Keratinocyte (primary cell): ENCODE measurements around the gene EFNA1. TPM values are rescaled to one million over a fixed set of nuclear protein-coding genes. Genes with fewer than 3 reads are reported as not detected.

ENCODE experiments used
- DNase-seq: peaks from one replicate; pipeline ENCODE4 v3.0.0-alpha.2; 2011; ENCODE audit warnings: low read depth, missing footprints, low spot score
- FAIRE-seq: peaks from 2 replicates; lab custom pipeline; 2011; peaks lifted over from hg19 to GRCh38; lab: Jason Lieb, UNC
- H2AFZ ChIP-seq: 2 replicates; pipeline ENCODE4 v1.6.0; 2012; ENCODE audit warnings: low read length, control low read depth, inconsistent platforms; ENCODE audit not compliant: control insufficient read depth
- H3K27ac ChIP-seq: 2 replicates; pipeline ENCODE4 v1.5.1; 2011; ENCODE audit warnings: low read length; ENCODE audit not compliant: control insufficient read depth, insufficient read depth
- H3K27me3 ChIP-seq: 3 replicates; pipeline ENCODE4 v1.6.0; 2011; ENCODE audit warnings: low read length; ENCODE audit not compliant: control insufficient read depth, insufficient read depth; ENCODE audit errors: extremely low read depth
- H3K36me3 ChIP-seq, 2 experiments: 2 replicates in 1 of 2; 3 replicates in 1 of 2; pipeline ENCODE4 v1.5.1; 2011; ENCODE audit warnings: low read length in 2 of 2, mild to moderate bottlenecking in 1 of 2; ENCODE audit not compliant: control insufficient read depth in 2 of 2, insufficient read depth in 2 of 2; ENCODE audit errors: extremely low read depth in 1 of 2
- H3K4me1 ChIP-seq: 3 replicates; pipeline ENCODE4 v1.5.1; 2011; ENCODE audit warnings: low read length; ENCODE audit not compliant: control insufficient read depth, insufficient read depth; ENCODE audit errors: extremely low read depth
- H3K4me2 ChIP-seq: 3 replicates; pipeline ENCODE4 v1.6.0; 2011; ENCODE audit warnings: low read depth, low read length; ENCODE audit not compliant: control insufficient read depth, insufficient read depth; ENCODE audit errors: extremely low read depth
- H3K4me3 ChIP-seq, 3 experiments: fragments of 200-600 bp in 1 of 3; sonication (generic) in 1 of 3; 2 replicates in 2 of 3; 3 replicates in 1 of 3; pipeline ENCODE4 v1.5.1; 2011 to 2016; ENCODE audit warnings: low read length in 3 of 3, mild to moderate bottlenecking in 3 of 3, control low read depth in 2 of 3, inconsistent platforms in 1 of 3, low read depth in 1 of 3, mixed read lengths in 1 of 3, mixed run types in 1 of 3, moderate library complexity in 1 of 3; ENCODE audit not compliant: control insufficient read depth in 2 of 3, insufficient read depth in 2 of 3; ENCODE audit errors: extremely low read depth in 1 of 3
- H3K79me2 ChIP-seq: 2 replicates; pipeline ENCODE4 v1.6.0; 2012; ENCODE audit warnings: low read length; ENCODE audit not compliant: control insufficient read depth, insufficient read depth
- H3K9ac ChIP-seq: 3 replicates; pipeline ENCODE4 v1.6.0; 2011; ENCODE audit warnings: low read length; ENCODE audit not compliant: control insufficient read depth, insufficient read depth; ENCODE audit errors: extremely low read depth
- H3K9me1 ChIP-seq: 3 replicates; pipeline ENCODE4 v1.6.0; 2011; ENCODE audit warnings: low read length; ENCODE audit not compliant: control insufficient read depth, insufficient read depth; ENCODE audit errors: extremely low read depth
- H3K9me3 ChIP-seq: 2 replicates; pipeline ENCODE4 v1.5.1; 2012; ENCODE audit warnings: low read depth, low read length; ENCODE audit not compliant: control insufficient read depth
- H4K20me1 ChIP-seq: 3 replicates; pipeline ENCODE4 v1.6.0; 2011; ENCODE audit warnings: low read length; ENCODE audit not compliant: control insufficient read depth, insufficient read depth; ENCODE audit errors: extremely low read depth
- CTCF ChIP-seq, 3 experiments: IDR thresholded peaks in 1 of 3; conservative IDR thresholded peaks in 1 of 3; optimal IDR thresholded peaks in 1 of 3; 2 replicates in 2 of 3; 3 replicates in 1 of 3; pipeline versions ENCODE3 to v1.5.1; 2011; ENCODE audit warnings: low read length in 3 of 3, mild to moderate bottlenecking in 3 of 3, moderate library complexity in 2 of 3, control low read depth in 1 of 3, inconsistent platforms in 1 of 3; ENCODE audit not compliant: insufficient read depth in 2 of 3; ENCODE audit errors: extremely low read depth in 1 of 3
- EZH2 ChIP-seq: IDR thresholded peaks from one replicate; pipeline ENCODE4 v1.6.1; 2012; ENCODE audit warnings: inconsistent platforms, mild to moderate bottlenecking, low read length, moderate library complexity
- dilution Hi-C: fragments of 300-500 bp; cut with MboI; formaldehyde crosslinking; loops from one replicate; pipeline ENCODE4 v1.7.0; 2020; ENCODE audit warnings: low sequenced_read_pairs; ENCODE audit not compliant: extremely low pct_ligation_motif_present
- polyA plus RNA-seq, 5 experiments: library from polyadenylated mRNA; depleted of rRNA in 3 of 5; stranded (reverse) in 3 of 5; stranded (forward) in 1 of 5; unstranded in 1 of 5; fragments of >200 nt; gene quantifications; 1 replicate in 1 of 5; 2 replicates in 3 of 5; 3 replicates in 1 of 5; pipeline versions ENCODE4 v1.2.1 to v1.2.3, GENCODE V29; 2011 to 2012; ENCODE audit warnings: missing spikeins in 2 of 5, low read depth in 1 of 5, low replicate concordance in 1 of 5

EFNA1 gene
- polyA plus RNA-seq, 1 donor (not counting 4 experiments of a cell fraction or from before 2014, with no cell fraction given): 77.5 TPM

DNA sequence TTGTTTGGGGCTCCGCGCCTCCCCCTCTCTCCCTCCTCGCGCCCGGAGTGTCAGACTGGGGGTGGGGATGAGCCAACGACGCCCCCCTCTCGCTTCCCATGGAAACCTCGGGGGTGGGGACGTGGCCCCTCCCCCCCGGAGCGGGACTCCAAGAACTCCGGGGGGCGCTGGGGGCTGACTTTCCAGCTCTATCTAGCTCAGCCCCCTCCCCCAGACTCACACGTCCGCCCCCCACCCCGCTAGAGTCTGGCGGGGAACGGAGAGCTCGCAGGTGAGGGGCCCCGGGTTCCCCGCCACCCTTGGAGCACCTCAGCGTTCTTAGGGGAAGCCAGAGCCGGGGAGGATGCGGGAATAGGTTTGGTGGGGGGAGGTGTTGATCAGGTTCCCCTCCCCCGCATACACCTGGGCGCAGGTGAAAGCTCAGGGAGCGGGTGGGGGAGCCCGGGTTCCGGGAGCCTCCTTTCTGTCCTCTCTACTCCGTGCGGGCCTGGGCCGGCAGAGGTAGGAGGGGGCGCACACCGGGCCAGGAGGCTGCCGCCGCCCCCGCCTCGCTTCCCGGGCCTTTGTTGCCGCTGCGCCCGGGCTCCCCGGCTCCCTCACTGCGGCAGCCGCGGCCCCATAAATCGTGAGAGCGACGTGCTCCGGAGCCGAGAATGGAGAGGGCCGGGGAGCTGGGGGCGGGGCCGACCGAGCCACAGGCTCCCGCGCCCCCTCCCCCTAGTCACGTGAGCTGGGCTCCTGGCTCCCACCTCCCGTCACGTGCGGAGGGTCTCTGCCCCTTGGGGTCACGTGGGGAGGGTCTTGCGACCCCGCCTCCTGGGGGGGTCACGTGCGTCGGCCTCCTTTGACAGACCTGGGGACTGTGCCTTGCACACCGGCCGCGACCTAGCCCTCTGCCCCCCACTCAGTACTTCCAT is 47.1 kb upstream of the EFNA1 start:
- peak overlapping the region; percentile 78 for H3K4me2 ChIP-seq
- H3K27me3 ChIP-seq: peaks cover 38% of the 10 kb centered on the region
- no peaks in the 10 kb centered on the region for H3K79me2 ChIP-seq
- no peak for TF ChIP-seq CTCF (optimal IDR thresholded peaks at IDR 0.05 in 1 of 3, IDR thresholded peaks at IDR 0.05 in 1 of 3, conservative IDR thresholded peaks at IDR 0.05 in 1 of 3; ENCODE audit: extremely low read depth in 1 of 3, insufficient read depth in 2 of 3, low read length in 3 of 3)
- no peak for TF ChIP-seq EZH2
- H3K4me1 ChIP-seq: peaks cover 56% of the 10 kb centered on the region
- H3K9me3 ChIP-seq: no peaks in the 10 kb centered on the region
- no peak overlapping the region for H3K27ac ChIP-seq
- H3K9ac ChIP-seq: peak overlapping the region; percentile 20
- H3K9me1 ChIP-seq: no peaks in the 10 kb centered on the region
- DNase-seq (no peak), FAIRE-seq (no peak)
- peak overlapping the region; percentile 51 to 69 (median 64) for H3K4me3 ChIP-seq
- H4K20me1 ChIP-seq: no peaks in the 10 kb centered on the region
- H3K36me3 ChIP-seq: no peaks in the 10 kb centered on the region
- no peak overlapping the region for H2AFZ ChIP-seq
- dilution Hi-C loops: no loop called here

- H3K27ac ChIP-seq: no peak overlapping the region
- H3K79me2 ChIP-seq: no peaks in the 10 kb centered on the region
- H3K4me2 ChIP-seq: peak overlapping the region; percentile 78
- peak overlapping the region; percentile 15 for H3K9ac ChIP-seq
- no peaks in the 10 kb centered on the region for H3K36me3 ChIP-seq
- DNase-seq (no peak), FAIRE-seq (no peak)
- H3K9me3 ChIP-seq: no peaks in the 10 kb centered on the region
- no peaks in the 10 kb centered on the region for H4K20me1 ChIP-seq
- dilution Hi-C loops: no loop called here
- H3K4me1 ChIP-seq: peaks cover 62% of the 10 kb centered on the region
- peak overlapping the region in 1 of 3 experiments; percentile 18 for H3K4me3 ChIP-seq
- no peaks in the 10 kb centered on the region for H3K9me1 ChIP-seq
- peaks cover 38% of the 10 kb centered on the region for H3K27me3 ChIP-seq
- H2AFZ ChIP-seq: peak overlapping the region; percentile 43
- TF ChIP-seq EZH2: peak; percentile 87
- TF ChIP-seq CTCF (optimal IDR thresholded peaks at IDR 0.05 in 1 of 3, IDR thresholded peaks at IDR 0.05 in 1 of 3, conservative IDR thresholded peaks at IDR 0.05 in 1 of 3; ENCODE audit: extremely low read depth in 1 of 3, insufficient read depth in 2 of 3, low read length in 3 of 3): no peak
These were observed 46.0 kb upstream of the EFNA1 start for GRCh38 chr1:155081472-155082300.
